ENCODE measurements around the gene UHRF1.
"Not testable (repeated sequence)": the region's sequence is repeated elsewhere in the genome, so short reads cannot be mapped to it uniquely, and the experiment has no call there.

The UHRF1 gene

GRCh38 chr19:4916292-4917082 lies 7.2 kb downstream of the UHRF1 start:
- H3K36me3 ChIP-seq (ENCODE audit: control insufficient read depth, insufficient read depth, low read length) = peaks cover 19% of the 10 kb centered on the region
- H3K4me3 ChIP-seq (ENCODE audit: low read depth, low read length) = no peak overlapping the region

GRCh38 chr19:4922530-4923275 lies 13.4 kb downstream of the UHRF1 start:
- H3K27me3 ChIP-seq (ENCODE audit: control insufficient read depth, insufficient read depth, low read length) = no peaks in the 10 kb centered on the region
- H3K9ac ChIP-seq (ENCODE audit: low read depth, low read length) = no peak overlapping the region
- peaks cover 26% of the 10 kb centered on the region for H3K36me3 ChIP-seq (ENCODE audit: control insufficient read depth, insufficient read depth, low read length)
- H3K9me3 ChIP-seq (ENCODE audit: control insufficient read depth, insufficient read depth, low read length) = no peaks in the 10 kb centered on the region
- no peak overlapping the region for H3K4me3 ChIP-seq (ENCODE audit: low read depth, low read length)
- H3K4me1 ChIP-seq (ENCODE audit: control insufficient read depth, insufficient read depth, low read length) = no peaks in the 10 kb centered on the region

More at GRCh38 chr19:4916292-4917082, 7.2 kb downstream of the UHRF1 start:
- H3K4me1 ChIP-seq (ENCODE audit: control insufficient read depth, insufficient read depth, low read length) = no peaks in the 10 kb centered on the region
- no peaks in the 10 kb centered on the region for H3K27me3 ChIP-seq (ENCODE audit: control insufficient read depth, insufficient read depth, low read length)
- no peaks in the 10 kb centered on the region for H3K9me3 ChIP-seq (ENCODE audit: control insufficient read depth, insufficient read depth, low read length)
- no peak overlapping the region for H3K9ac ChIP-seq (ENCODE audit: low read depth, low read length)

- Histone ChIP-seq H3K9me3 (ENCODE audit: control insufficient read depth, insufficient read depth, low read length) (no peaks in the 10 kb centered on the region), H3K9ac (ENCODE audit: low read depth, low read length) (no peak overlapping the region), H3K4me1 (ENCODE audit: control insufficient read depth, insufficient read depth, low read length) (no peaks in the 10 kb centered on the region), H3K4me3 (ENCODE audit: low read depth, low read length) (no peak overlapping the region), H3K36me3 (ENCODE audit: control insufficient read depth, insufficient read depth, low read length) (peaks cover 26% of the 10 kb centered on the region), H3K27me3 (ENCODE audit: control insufficient read depth, insufficient read depth, low read length) (no peaks in the 10 kb centered on the region)
Observed at GRCh38 chr19:4923276-4923747, 14.0 kb downstream of the UHRF1 start.

GRCh38 chr19:4929186-4929585 lies 19.9 kb downstream of the UHRF1 start:
- Histone ChIP-seq H3K4me1 (ENCODE audit: control insufficient read depth, insufficient read depth, low read length) (no peaks in the 10 kb centered on the region), H3K36me3 (ENCODE audit: control insufficient read depth, insufficient read depth, low read length) (peaks cover 28% of the 10 kb centered on the region), H3K9me3 (ENCODE audit: control insufficient read depth, insufficient read depth, low read length) (no peaks in the 10 kb centered on the region), H3K27me3 (ENCODE audit: control insufficient read depth, insufficient read depth, low read length) (no peaks in the 10 kb centered on the region), H3K4me3 (ENCODE audit: low read depth, low read length) (no peak overlapping the region), H3K9ac (ENCODE audit: low read depth, low read length) (no peak overlapping the region)

GRCh38 chr19:4930664-4931063 lies 21.4 kb downstream of the UHRF1 start:
- peaks cover 35% of the 10 kb centered on the region for H3K36me3 ChIP-seq (ENCODE audit: control insufficient read depth, insufficient read depth, low read length)
- H3K9me3 ChIP-seq (ENCODE audit: control insufficient read depth, insufficient read depth, low read length) = no peaks in the 10 kb centered on the region

GRCh38 chr19:4932711-4933110 lies 23.4 kb downstream of the UHRF1 start:
- Histone ChIP-seq H3K9ac (ENCODE audit: low read depth, low read length) (no peak overlapping the region), H3K9me3 (ENCODE audit: control insufficient read depth, insufficient read depth, low read length) (no peaks in the 10 kb centered on the region), H3K4me3 (ENCODE audit: low read depth, low read length) (no peak overlapping the region), H3K4me1 (ENCODE audit: control insufficient read depth, insufficient read depth, low read length) (no peaks in the 10 kb centered on the region), H3K36me3 (ENCODE audit: control insufficient read depth, insufficient read depth, low read length) (peaks cover 42% of the 10 kb centered on the region), H3K27me3 (ENCODE audit: control insufficient read depth, insufficient read depth, low read length) (no peaks in the 10 kb centered on the region)

More at GRCh38 chr19:4930664-4931063, 21.4 kb downstream of the UHRF1 start:
- H3K9ac ChIP-seq (ENCODE audit: low read depth, low read length) = no peak overlapping the region
- no peaks in the 10 kb centered on the region for H3K27me3 ChIP-seq (ENCODE audit: control insufficient read depth, insufficient read depth, low read length)
- H3K4me3 ChIP-seq (ENCODE audit: low read depth, low read length) = no peak overlapping the region
- H3K4me1 ChIP-seq (ENCODE audit: control insufficient read depth, insufficient read depth, low read length) = no peaks in the 10 kb centered on the region

- Histone ChIP-seq H3K4me1 (ENCODE audit: control insufficient read depth, insufficient read depth, low read length) (no peaks in the 10 kb centered on the region), H3K9me3 (ENCODE audit: control insufficient read depth, insufficient read depth, low read length) (no peaks in the 10 kb centered on the region), H3K27me3 (ENCODE audit: control insufficient read depth, insufficient read depth, low read length) (no peaks in the 10 kb centered on the region), H3K9ac (ENCODE audit: low read depth, low read length) (no peak overlapping the region), H3K36me3 (ENCODE audit: control insufficient read depth, insufficient read depth, low read length) (peaks cover 42% of the 10 kb centered on the region), H3K4me3 (ENCODE audit: low read depth, low read length) (no peak overlapping the region)
Observed at GRCh38 chr19:4933528-4933927, 24.2 kb downstream of the UHRF1 start.

GRCh38 chr19:4935444-4935843 lies 26.1 kb downstream of the UHRF1 start:
- no peaks in the 10 kb centered on the region for H3K4me1 ChIP-seq (ENCODE audit: control insufficient read depth, insufficient read depth, low read length)
- H3K9ac ChIP-seq (ENCODE audit: low read depth, low read length) = no peak overlapping the region
- no peak overlapping the region for H3K4me3 ChIP-seq (ENCODE audit: low read depth, low read length)
- peaks cover 31% of the 10 kb centered on the region for H3K36me3 ChIP-seq (ENCODE audit: control insufficient read depth, insufficient read depth, low read length)
- H3K27me3 ChIP-seq (ENCODE audit: control insufficient read depth, insufficient read depth, low read length) = no peaks in the 10 kb centered on the region
- H3K9me3 ChIP-seq (ENCODE audit: control insufficient read depth, insufficient read depth, low read length) = no peaks in the 10 kb centered on the region

- Histone ChIP-seq H3K4me3 (ENCODE audit: low read depth, low read length) (no peak overlapping the region), H3K4me1 (ENCODE audit: control insufficient read depth, insufficient read depth, low read length) (no peaks in the 10 kb centered on the region), H3K9me3 (ENCODE audit: control insufficient read depth, insufficient read depth, low read length) (no peaks in the 10 kb centered on the region), H3K36me3 (ENCODE audit: control insufficient read depth, insufficient read depth, low read length) (peaks cover 30% of the 10 kb centered on the region), H3K27me3 (ENCODE audit: control insufficient read depth, insufficient read depth, low read length) (no peaks in the 10 kb centered on the region), H3K9ac (ENCODE audit: low read depth, low read length) (no peak overlapping the region)
Observed at GRCh38 chr19:4937060-4937459, 27.8 kb downstream of the UHRF1 start.

- H3K27me3 ChIP-seq (ENCODE audit: control insufficient read depth, insufficient read depth, low read length) = not testable (repeated sequence)
- peaks cover 26% of the 10 kb centered on the region for H3K36me3 ChIP-seq (ENCODE audit: control insufficient read depth, insufficient read depth, low read length)
Observed at GRCh38 chr19:4938461-4938860, 29.2 kb downstream of the UHRF1 start.

GRCh38 chr19:4939466-4939865 lies 30.2 kb downstream of the UHRF1 start:
- Histone ChIP-seq H3K27me3 (ENCODE audit: control insufficient read depth, insufficient read depth, low read length) (no peaks in the 10 kb centered on the region), H3K36me3 (ENCODE audit: control insufficient read depth, insufficient read depth, low read length) (peaks cover 29% of the 10 kb centered on the region), H3K9me3 (ENCODE audit: control insufficient read depth, insufficient read depth, low read length) (no peaks in the 10 kb centered on the region), H3K4me3 (ENCODE audit: low read depth, low read length) (no peak overlapping the region), H3K9ac (ENCODE audit: low read depth, low read length) (no peak overlapping the region), H3K4me1 (ENCODE audit: control insufficient read depth, insufficient read depth, low read length) (no peaks in the 10 kb centered on the region)

More at GRCh38 chr19:4938461-4938860, 29.2 kb downstream of the UHRF1 start:
- H3K4me1 ChIP-seq (ENCODE audit: control insufficient read depth, insufficient read depth, low read length); H3K4me3 ChIP-seq (ENCODE audit: low read depth, low read length); H3K9me3 ChIP-seq (ENCODE audit: control insufficient read depth, insufficient read depth, low read length); H3K9ac ChIP-seq (ENCODE audit: low read depth, low read length): not testable (repeated sequence)

Data from iPS-15b (cell line).